HepG2 (cell line): ENCODE data around the gene ACTN3. TPM values are rescaled to one million over a fixed set of nuclear protein-coding genes. Genes with fewer than 3 reads are reported as not detected.

Source experiments
- AHR ChIP-seq: IDR thresholded peaks from 2 replicates; pipeline ENCODE4 v1.6.1; 2018; ENCODE audit warnings: missing genetic modification reagents, missing compliant biosample characterization
- GATA4 ChIP-seq: sonication (generic); IDR thresholded peaks from 2 replicates; pipeline ENCODE4 v1.6.1; 2016; ENCODE audit warnings: antibody characterized with exemption, low read depth, borderline replicate concordance
- HNF4G ChIP-seq, 2 experiments: sonication (generic) in 1 of 2; formaldehyde crosslinking in 1 of 2; IDR thresholded peaks; 2 replicates each; pipeline versions ENCODE4 v1.4.0 to v1.6.1; 2011 to 2020; ENCODE audit warnings: borderline replicate concordance in 2 of 2, low read depth in 2 of 2, mild to moderate bottlenecking in 2 of 2, low read length in 1 of 2, missing genetic modification reagents in 1 of 2, moderate library complexity in 1 of 2
- HOXA5 ChIP-seq: sonication (generic); formaldehyde crosslinking; IDR thresholded peaks from 2 replicates; pipeline ENCODE4 v1.4.0; 2020; ENCODE audit warnings: missing genetic modification reagents
- HOXA9 ChIP-seq: sonication (generic); formaldehyde crosslinking; IDR thresholded peaks from 2 replicates; pipeline ENCODE4 v1.8.1; 2022; ENCODE audit warnings: missing genetic modification reagents, mild to moderate bottlenecking, moderate library complexity, borderline replicate concordance
- KDM1A ChIP-seq: IDR thresholded peaks from 2 replicates; pipeline ENCODE4 v1.6.1; 2016; ENCODE audit warnings: missing compliant biosample characterization
- KLF16 ChIP-seq, 2 experiments: sonication (generic) in 1 of 2; formaldehyde crosslinking in 1 of 2; IDR thresholded peaks; 2 replicates each; pipeline versions ENCODE4 v1.6.1 to v1.8.0; 2016 to 2023; ENCODE audit warnings: missing genetic modification reagents in 2 of 2, missing compliant biosample characterization in 1 of 2
- RBM39 ChIP-seq: fragments of 200-400 bp; formaldehyde crosslinking; IDR thresholded peaks from one replicate; pipeline ENCODE4 v1.6.1; 2018; ENCODE audit warnings: antibody characterized with exemption, mild to moderate bottlenecking, low read depth, low read length; ENCODE audit not compliant: poor library complexity, severe bottlenecking
- RCOR2 ChIP-seq: IDR thresholded peaks from 2 replicates; pipeline ENCODE4 v1.6.1; 2016; ENCODE audit warnings: missing biosample characterization, missing genetic modification reagents
- RFXAP ChIP-seq: sonication (generic); formaldehyde crosslinking; IDR thresholded peaks from 2 replicates; pipeline ENCODE4 v1.4.0; 2020; ENCODE audit warnings: missing genetic modification reagents, borderline replicate concordance
- ZBTB7A ChIP-seq: sonication (generic); formaldehyde crosslinking; IDR thresholded peaks from 2 replicates; pipeline ENCODE4 v1.8.0; 2022; ENCODE audit warnings: mild to moderate bottlenecking, missing genetic modification reagents
- ZC3H4 ChIP-seq: sonication (generic); formaldehyde crosslinking; IDR thresholded peaks from 2 replicates; pipeline ENCODE4 v1.4.0; 2020; ENCODE audit warnings: missing genetic modification reagents, borderline replicate concordance
- ZNF160 ChIP-seq: sonication (generic); formaldehyde crosslinking; IDR thresholded peaks from 2 replicates; pipeline ENCODE4 v1.8.0; 2022; ENCODE audit warnings: mild to moderate bottlenecking, inconsistent platforms, missing genetic modification reagents
- ZNF251 ChIP-seq: sonication (generic); formaldehyde crosslinking; IDR thresholded peaks from 2 replicates; pipeline ENCODE4 v1.9.0; 2021; ENCODE audit warnings: mild to moderate bottlenecking, missing genetic modification reagents
- ZNF264 ChIP-seq: sonication (generic); formaldehyde crosslinking; IDR thresholded peaks from 2 replicates; pipeline ENCODE4 v1.4.0; 2020; ENCODE audit warnings: missing genetic modification reagents
- ZNF326 ChIP-seq: sonication (generic); formaldehyde crosslinking; IDR thresholded peaks from 2 replicates; pipeline ENCODE4 v1.4.0; 2020; ENCODE audit warnings: missing genetic modification reagents, borderline replicate concordance
- ZNF329 ChIP-seq: sonication (generic); formaldehyde crosslinking; IDR thresholded peaks from 2 replicates; pipeline ENCODE4 v1.9.0; 2021; ENCODE audit warnings: low read depth, mild to moderate bottlenecking, missing genetic modification reagents
- ZNF558 ChIP-seq: sonication (generic); formaldehyde crosslinking; IDR thresholded peaks from 2 replicates; pipeline ENCODE4 v1.9.0; 2022; ENCODE audit warnings: mild to moderate bottlenecking, missing genetic modification reagents, borderline replicate concordance
- ZNF567 ChIP-seq: sonication (generic); formaldehyde crosslinking; IDR thresholded peaks from 2 replicates; pipeline ENCODE4 v1.8.1; 2023; ENCODE audit warnings: mild to moderate bottlenecking, missing genetic modification reagents, borderline replicate concordance
- polyA plus RNA-seq, 8 experiments: library from polyadenylated mRNA; depleted of rRNA in 3 of 8; stranded (reverse) in 7 of 8; unstranded in 1 of 8; fragments of >200 nt; fragmentation: Illumina TruSeq in 4 of 8; extraction: Trizol in 4 of 8; gene quantifications; 2 replicates each; pipeline versions ENCODE4 v1.2.1 to v1.2.3, GENCODE V29; 2011 to 2016; ENCODE audit warnings: low read depth in 4 of 8, missing spikeins in 1 of 8, mixed read lengths in 1 of 8; ENCODE audit not compliant: insufficient read depth in 1 of 8
- total RNA-seq, 5 experiments: library from RNA; depleted of rRNA; stranded (reverse); fragments of >200 nt; fragmentation: Illumina TruSeq; extraction: Trizol; gene quantifications; 2 replicates each; pipeline ENCODE4 v1.2.3, GENCODE V29; 2016; ENCODE audit warnings: low read depth in 1 of 5
- TF ChIP-seq, protein P1 (sequence below): sonication (generic); formaldehyde crosslinking; IDR thresholded peaks from 2 replicates; pipeline ENCODE4 v1.5.0; 2020; ENCODE audit warnings: missing genetic modification reagents
- TF ChIP-seq, protein P2 (sequence below): sonication (generic); formaldehyde crosslinking; IDR thresholded peaks from 2 replicates; pipeline ENCODE4 v1.4.0; 2020; ENCODE audit warnings: low read depth, mild to moderate bottlenecking, missing genetic modification reagents
- TF ChIP-seq, protein P3 (sequence below): IDR thresholded peaks from 2 replicates; pipeline ENCODE4 v1.6.1; 2016; ENCODE audit warnings: missing genetic modification reagents, missing compliant biosample characterization
- TF ChIP-seq, protein P4 (sequence below): IDR thresholded peaks from 2 replicates; pipeline ENCODE4 v1.6.1; 2016; ENCODE audit warnings: low read depth, borderline replicate concordance
- TF ChIP-seq, protein P5 (sequence below): sonication (generic); formaldehyde crosslinking; IDR thresholded peaks from 2 replicates; pipeline ENCODE4 v1.9.0; 2022; ENCODE audit warnings: missing genetic modification reagents, mild to moderate bottlenecking, borderline replicate concordance

ACTN3 gene
- total and polyA plus RNA-seq, 2 of the 13 experiments (the other 11 are each of a cell fraction or from before 2014, with no cell fraction given): 0.04 to 0.09 TPM

DNA sequence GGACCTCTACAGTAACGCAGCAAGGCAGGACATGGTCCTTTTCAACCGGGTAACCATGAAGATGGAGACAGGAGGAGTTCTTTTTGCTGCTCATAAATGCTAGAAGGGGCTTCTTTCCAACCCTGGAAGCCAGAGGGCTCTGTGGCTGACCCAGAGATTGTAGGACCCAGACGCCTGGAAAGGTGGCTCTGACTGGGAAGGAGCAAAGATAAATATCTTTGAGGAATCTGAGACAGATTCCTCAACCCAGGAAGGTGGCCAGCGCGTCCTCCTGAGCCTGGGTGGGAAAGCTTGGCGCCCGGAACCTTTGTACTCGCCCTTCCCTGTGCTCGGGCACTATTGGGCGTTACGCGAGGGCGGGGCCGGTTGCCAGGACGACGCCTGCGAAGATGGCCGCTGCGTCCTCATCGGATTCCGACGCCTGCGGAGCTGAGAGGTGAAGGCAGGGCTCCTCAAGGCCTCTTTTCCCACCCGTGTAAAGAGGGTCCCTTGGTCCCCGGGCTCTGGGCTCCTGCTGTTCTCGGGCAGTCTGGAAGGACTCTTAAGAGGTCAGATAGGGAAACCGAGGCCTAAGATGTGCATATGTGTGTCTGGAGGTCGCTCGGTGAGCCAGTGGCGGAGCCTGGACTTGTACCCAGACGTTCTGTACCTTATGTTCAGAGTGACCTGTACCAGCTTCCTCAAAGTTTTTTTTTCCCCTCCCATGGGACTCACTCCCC lies 36.3 kb upstream of the ACTN3 start, which contains the start of gene BBS1 (continued):
- TF ChIP-seq, protein P1, sequence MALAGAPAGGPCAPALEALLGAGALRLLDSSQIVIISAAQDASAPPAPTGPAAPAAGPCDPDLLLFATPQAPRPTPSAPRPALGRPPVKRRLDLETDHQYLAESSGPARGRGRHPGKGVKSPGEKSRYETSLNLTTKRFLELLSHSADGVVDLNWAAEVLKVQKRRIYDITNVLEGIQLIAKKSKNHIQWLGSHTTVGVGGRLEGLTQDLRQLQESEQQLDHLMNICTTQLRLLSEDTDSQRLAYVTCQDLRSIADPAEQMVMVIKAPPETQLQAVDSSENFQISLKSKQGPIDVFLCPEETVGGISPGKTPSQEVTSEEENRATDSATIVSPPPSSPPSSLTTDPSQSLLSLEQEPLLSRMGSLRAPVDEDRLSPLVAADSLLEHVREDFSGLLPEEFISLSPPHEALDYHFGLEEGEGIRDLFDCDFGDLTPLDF (CRISPR knock-in tag): no peak; the same call in 1 of the 2 replicates
- peak; percentile 77; the same call in 1 of the 2 replicates for TF ChIP-seq RFXAP (CRISPR knock-in tag)
- peak; percentile 78 for TF ChIP-seq RBM39
- TF ChIP-seq, protein P2, sequence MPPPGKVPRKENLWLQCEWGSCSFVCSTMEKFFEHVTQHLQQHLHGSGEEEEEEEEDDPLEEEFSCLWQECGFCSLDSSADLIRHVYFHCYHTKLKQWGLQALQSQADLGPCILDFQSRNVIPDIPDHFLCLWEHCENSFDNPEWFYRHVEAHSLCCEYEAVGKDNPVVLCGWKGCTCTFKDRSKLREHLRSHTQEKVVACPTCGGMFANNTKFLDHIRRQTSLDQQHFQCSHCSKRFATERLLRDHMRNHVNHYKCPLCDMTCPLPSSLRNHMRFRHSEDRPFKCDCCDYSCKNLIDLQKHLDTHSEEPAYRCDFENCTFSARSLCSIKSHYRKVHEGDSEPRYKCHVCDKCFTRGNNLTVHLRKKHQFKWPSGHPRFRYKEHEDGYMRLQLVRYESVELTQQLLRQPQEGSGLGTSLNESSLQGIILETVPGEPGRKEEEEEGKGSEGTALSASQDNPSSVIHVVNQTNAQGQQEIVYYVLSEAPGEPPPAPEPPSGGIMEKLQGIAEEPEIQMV (CRISPR knock-in tag): peak; percentile 34; the same call in 1 of the 2 replicates
- TF ChIP-seq ZBTB7A (CRISPR knock-in tag): peak; percentile 50; the same call in 1 of the 2 replicates
- no peak for TF ChIP-seq ZNF264 (CRISPR knock-in tag)
- no peak for TF ChIP-seq ZNF558 (CRISPR knock-in tag)
- TF ChIP-seq AHR (CRISPR knock-in tag): no peak
- TF ChIP-seq, protein P3, sequence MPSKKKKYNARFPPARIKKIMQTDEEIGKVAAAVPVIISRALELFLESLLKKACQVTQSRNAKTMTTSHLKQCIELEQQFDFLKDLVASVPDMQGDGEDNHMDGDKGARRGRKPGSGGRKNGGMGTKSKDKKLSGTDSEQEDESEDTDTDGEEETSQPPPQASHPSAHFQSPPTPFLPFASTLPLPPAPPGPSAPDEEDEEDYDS (CRISPR knock-in tag): peak; percentile 28; the same call in 1 of the 2 replicates
- no peak for TF ChIP-seq ZNF251 (CRISPR knock-in tag)
- 0 out of 2 replicates have a peak, but pooled peaks have one; percentile 59 for TF ChIP-seq ZNF160
- TF ChIP-seq, protein P4, sequence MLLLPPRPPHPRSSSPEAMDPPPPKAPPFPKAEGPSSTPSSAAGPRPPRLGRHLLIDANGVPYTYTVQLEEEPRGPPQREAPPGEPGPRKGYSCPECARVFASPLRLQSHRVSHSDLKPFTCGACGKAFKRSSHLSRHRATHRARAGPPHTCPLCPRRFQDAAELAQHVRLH (CRISPR knock-in tag): 0 out of 2 replicates have a peak, but pooled peaks have one; percentile 25
- peak in 1 of 2 experiments; percentile 81; a peak in 2 of 4 replicates for TF ChIP-seq KLF16 (CRISPR knock-in tag; IDR thresholded peaks at IDR 0.05)
- TF ChIP-seq ZNF326 (CRISPR knock-in tag): no peak
- no peak for TF ChIP-seq ZC3H4 (CRISPR knock-in tag)
- no peak for TF ChIP-seq KDM1A (CRISPR knock-in tag)
- TF ChIP-seq GATA4: no peak
- TF ChIP-seq HOXA9 (CRISPR knock-in tag): no peak
- TF ChIP-seq HNF4G (IDR thresholded peaks at IDR 0.05; ENCODE audit: borderline replicate concordance, low read depth, low read length): peak; percentile 47; the same call in 1 of the 2 replicates
- no peak for TF ChIP-seq HNF4G (CRISPR knock-in tag; IDR thresholded peaks at IDR 0.05; ENCODE audit: borderline replicate concordance, low read depth)
- TF ChIP-seq ZNF329: no peak
- TF ChIP-seq, protein P5, sequence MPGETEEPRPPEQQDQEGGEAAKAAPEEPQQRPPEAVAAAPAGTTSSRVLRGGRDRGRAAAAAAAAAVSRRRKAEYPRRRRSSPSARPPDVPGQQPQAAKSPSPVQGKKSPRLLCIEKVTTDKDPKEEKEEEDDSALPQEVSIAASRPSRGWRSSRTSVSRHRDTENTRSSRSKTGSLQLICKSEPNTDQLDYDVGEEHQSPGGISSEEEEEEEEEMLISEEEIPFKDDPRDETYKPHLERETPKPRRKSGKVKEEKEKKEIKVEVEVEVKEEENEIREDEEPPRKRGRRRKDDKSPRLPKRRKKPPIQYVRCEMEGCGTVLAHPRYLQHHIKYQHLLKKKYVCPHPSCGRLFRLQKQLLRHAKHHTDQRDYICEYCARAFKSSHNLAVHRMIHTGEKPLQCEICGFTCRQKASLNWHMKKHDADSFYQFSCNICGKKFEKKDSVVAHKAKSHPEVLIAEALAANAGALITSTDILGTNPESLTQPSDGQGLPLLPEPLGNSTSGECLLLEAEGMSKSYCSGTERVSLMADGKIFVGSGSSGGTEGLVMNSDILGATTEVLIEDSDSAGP (CRISPR knock-in tag): peak; percentile 92
- TF ChIP-seq HOXA5 (CRISPR knock-in tag): 0 out of 2 replicates have a peak, but pooled peaks have one; percentile 50
- no peak; the same call in 1 of the 2 replicates for TF ChIP-seq ZNF567 (CRISPR knock-in tag)
- TF ChIP-seq RCOR2 (CRISPR knock-in tag): 0 out of 2 replicates have a peak, but pooled peaks have one; percentile 41
